CD4-positive, alpha-beta T cell treated with Interleukin-15 for 1 hour (primary cell): ENCODE measurements around the gene SLC7A6OS.

Source experiments
- DNase-seq: peaks from one replicate; pipeline ENCODE4 v3.0.0-alpha.2; 2020

The SLC7A6OS gene

GRCh38 chr16:68310774-68311511, at the start of gene SLC7A6OS, which contains the start of gene PRMT7:
SLC7A6OS (minus strand) TSS chr16:68310946; CDS start chr16:68310926, 20 bp downstream.
PRMT7 (plus strand) TSS chr16:68311019; CDS start chr16:68315980, 4,961 bp downstream.
- peak; percentile 92 for DNase-seq

GRCh38 chr16:68359398-68360191, 48.8 kb upstream of the SLC7A6OS start:
- no peak for DNase-seq

- DNase-seq: no peak
Measured at GRCh38 chr16:68358951-68359350, 48.2 kb upstream of the SLC7A6OS start.

GRCh38 chr16:68357923-68358322, 47.2 kb upstream of the SLC7A6OS start:
- no peak for DNase-seq

GRCh38 chr16:68357521-68357922, 46.8 kb upstream of the SLC7A6OS start:
- no peak for DNase-seq

GRCh38 chr16:68356919-68357286, 46.2 kb upstream of the SLC7A6OS start:
- DNase-seq: no peak

DNA sequence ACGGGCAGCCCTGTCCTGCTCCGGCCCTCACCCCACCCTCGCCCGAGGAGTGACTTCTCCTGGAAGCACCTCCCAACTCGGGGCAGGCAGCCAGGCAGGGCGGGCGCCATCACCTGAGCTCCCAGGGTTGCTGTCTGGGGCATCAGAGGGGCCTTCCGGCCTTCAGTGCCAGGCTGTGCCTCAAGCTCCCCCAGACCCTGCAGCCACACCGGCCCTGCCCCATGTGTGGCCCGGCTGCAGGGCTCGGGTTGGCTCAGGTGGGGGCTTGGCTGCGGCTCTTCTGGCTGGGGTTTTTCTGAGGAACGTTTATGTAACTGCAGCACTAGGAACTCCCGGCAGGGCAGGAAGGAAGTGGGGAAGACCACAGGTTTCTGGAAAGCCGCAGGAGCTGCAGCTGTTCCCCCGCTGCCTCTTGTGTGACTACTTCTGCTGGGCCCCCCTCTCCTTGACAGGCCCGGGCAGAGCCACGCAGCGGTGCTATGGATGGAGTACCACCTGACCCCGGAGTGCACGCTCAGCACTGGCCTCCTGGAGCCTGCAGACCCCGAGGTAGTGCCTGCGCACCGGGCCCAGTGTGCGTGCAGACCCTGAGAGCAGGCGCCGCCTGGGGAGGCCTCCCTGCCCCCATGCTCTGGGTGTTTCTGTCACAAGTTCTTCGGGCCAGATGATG, 45.6 kb upstream of the SLC7A6OS start:
- peak; percentile 79 for DNase-seq

DNA sequence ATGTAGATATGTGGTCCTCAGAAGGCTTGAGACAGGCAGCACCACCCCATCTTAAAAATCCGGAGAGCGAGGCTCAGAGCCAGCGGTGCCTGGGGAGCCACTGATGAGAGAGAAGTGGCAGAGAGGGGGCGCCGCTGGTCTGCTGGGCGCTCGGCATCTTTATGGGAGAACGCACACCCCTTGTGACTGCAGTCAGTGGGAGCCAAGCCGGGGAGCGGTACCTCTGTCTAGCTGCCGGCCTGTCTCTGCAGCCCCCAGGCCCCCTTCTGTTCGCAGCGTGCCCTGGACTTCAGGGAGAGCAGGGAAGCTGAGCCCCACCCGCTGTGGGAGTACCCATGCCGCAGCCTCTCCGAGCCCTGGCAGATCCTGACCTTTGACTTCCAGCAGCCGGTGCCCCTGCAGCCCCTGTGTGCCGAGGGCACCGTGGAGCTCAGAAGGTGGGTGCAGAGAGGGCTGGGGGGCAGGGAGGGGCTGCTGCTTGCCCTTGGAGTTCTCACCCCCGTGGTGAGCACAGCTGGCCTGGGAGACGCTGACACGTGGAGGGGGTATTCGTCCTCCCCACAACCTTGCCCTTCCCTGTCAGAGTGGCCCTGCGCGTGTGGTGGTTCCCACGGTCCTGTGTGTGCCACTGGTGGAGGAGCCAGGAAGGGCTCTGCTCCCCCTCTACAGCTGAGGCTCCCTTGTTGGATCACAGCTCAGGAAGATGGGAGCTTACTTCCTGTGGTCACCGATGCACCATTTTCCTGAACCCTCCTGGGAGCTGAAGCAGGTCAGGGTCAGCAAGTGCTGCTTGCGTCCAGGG, 44.9 kb upstream of the SLC7A6OS start:
- no peak for DNase-seq

DNA sequence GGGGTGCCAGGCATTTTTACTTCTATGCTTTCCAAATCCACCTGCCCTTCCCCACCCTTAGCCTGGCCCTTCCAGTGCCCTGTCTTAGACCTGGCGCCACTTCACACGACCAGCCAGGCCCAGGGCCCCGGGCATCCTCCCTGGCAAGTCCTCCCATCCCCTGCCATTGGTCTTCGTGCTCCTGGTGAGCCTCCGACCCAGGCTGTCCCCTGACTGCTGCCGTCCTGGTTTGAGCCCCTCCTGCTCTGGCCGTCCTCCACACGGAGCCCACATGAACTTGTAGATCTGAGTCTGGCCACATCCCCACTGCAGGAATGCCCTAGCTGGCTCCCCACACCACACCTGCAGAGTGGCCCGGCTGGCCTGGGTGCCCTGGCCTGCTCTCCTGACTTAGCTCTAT, 44.1 kb upstream of the SLC7A6OS start:
- DNase-seq: no peak

GRCh38 chr16:68353366-68353765, 42.6 kb upstream of the SLC7A6OS start:
- DNase-seq: no peak

DNA sequence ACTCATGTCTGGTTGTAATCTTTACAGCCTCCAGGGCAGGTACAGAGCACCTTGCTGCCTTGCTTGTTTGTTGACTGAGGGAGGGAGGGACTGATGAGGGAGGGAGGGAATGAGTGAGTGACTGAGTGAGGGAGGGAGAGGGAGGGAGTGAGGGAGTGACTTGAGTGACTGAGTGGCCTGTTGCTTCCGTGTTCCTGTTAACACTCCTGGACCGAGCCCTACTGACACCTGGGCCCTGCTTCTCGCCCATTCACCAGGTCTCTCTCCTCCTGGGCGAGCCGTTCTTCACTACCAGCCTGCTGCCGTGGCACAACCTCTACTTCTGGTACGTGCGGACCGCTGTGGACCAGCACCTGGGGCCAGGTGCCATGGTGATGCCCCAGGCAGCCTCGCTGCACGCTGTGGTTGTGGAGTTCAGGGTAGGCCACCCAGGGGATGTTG, 41.3 kb upstream of the SLC7A6OS start:
- DNase-seq: no peak

DNA sequence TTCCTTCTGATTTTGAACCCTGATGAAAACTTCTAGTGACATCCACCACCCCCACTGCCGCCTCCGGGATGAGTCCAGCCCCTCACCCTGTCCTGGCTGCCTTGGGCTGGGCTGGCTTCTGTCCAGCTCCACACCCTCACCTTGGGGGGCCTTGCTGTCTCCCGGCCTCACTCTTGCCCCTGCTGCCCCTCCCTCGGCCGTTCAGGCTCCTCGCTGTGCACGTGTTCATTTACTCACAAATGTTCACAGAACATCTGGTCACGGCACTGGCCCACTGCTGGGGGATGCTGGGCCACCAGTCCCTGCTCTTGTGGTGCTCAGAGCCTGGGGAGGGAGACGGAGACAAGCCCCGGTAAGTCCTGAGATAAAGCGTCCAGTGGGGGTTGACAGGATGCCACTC, 40.7 kb upstream of the SLC7A6OS start:
- DNase-seq: no peak

DNA sequence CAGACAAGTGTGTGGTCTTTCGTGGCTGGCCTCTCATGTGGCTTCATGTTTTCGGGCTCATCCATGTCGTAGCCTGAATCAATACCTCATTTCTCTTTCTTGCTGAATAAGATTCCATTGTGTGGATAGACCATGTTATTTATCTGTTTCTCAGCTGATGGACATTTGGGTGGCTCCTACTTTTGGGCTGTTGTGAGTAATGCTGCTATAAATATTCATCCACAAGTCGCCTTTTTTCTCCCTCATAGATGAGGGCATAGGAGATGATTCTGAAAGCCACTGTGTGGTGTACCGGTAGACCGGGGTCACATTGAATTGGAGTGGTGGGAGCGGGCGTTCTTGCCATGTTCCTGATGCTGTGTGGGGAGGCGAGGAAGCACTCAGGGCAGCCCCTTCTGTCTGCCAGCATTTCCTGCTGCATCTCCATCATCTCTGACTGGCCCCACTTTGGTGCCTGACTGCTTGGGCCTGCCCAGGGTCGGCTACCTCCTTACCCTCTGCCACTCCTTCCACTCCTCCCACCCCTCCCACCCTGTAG, 40.1 kb upstream of the SLC7A6OS start:
- DNase-seq: no peak

DNA sequence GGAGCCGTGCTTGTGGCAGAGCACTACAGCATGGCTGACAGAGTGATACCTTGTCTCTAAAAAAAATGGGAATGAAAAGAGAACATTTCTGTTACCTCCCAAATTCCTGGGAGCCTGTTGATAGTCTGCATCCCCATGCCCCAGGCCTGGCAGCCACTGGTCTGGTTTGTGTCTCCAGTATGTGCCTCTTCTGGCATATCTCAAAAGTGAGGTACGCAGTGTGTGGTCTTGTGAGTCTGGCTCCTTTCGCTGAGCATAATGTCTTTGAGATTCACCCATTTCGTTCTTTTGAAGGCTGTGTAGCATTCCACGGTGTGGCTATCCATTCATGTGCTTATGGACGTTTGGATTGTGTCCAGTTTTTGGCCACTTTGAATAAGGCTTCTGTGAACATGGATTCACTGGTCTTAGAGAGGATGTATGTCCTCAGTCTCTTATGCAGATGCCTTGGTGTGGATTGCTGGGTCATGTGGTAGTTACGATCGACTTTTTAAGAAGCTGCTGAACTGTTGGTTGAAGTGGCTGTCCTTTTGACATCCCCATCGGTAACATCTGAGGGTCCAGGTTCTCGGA, 39.2 kb upstream of the SLC7A6OS start:
- no peak for DNase-seq

- no peak for DNase-seq
Measured at GRCh38 chr16:68348639-68349445, 38.1 kb upstream of the SLC7A6OS start.

DNA sequence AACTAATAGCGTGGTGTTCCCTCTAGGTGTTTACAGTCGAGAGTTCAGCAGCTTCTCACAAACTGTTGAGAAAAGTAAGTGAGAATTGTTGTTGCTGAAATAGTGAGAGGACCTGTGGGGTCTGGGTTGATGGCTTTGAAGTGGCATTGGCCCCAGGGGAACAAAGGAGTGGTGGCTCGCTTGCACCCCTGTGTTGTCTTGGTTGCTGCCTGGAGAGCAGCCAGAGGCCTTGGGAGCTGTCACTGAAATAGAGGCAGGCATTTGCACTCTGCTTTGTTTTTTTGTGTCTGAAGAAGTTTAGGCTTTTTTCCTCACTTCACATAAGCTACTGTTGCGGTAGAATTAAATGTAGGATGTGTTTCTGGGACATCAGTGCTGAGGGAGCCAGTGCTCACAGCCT, 36.9 kb upstream of the SLC7A6OS start:
- DNase-seq: no peak

DNA sequence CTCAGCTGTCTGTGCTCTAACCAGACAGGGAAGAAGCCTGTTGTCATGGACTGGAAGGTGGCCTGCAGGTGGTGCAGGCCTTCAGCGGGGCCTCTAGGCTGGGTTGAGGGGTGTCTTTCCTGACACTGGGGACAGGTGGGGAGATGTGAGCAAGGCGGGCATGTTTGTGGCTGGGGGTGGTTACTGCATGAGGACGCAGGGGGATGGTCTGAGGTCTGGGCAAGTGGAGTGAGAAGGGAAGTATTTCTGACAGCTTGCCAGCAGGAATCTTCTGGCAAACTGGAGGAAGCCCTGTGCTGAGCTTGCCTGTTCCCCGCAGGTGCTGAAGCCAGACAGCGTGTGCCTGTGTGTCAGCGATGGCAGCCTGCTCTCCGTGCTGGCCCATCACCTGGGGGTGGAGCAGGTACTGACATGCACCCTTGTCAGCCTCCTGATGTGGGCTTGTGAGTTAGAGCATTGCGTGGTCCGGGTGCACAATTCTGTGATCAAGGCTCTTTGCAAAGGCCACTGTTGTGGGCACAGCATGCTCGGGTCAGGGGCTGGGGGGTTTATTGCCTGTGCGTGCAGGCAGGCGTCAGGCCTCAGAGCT, 36.2 kb upstream of the SLC7A6OS start:
- no peak for DNase-seq

DNA sequence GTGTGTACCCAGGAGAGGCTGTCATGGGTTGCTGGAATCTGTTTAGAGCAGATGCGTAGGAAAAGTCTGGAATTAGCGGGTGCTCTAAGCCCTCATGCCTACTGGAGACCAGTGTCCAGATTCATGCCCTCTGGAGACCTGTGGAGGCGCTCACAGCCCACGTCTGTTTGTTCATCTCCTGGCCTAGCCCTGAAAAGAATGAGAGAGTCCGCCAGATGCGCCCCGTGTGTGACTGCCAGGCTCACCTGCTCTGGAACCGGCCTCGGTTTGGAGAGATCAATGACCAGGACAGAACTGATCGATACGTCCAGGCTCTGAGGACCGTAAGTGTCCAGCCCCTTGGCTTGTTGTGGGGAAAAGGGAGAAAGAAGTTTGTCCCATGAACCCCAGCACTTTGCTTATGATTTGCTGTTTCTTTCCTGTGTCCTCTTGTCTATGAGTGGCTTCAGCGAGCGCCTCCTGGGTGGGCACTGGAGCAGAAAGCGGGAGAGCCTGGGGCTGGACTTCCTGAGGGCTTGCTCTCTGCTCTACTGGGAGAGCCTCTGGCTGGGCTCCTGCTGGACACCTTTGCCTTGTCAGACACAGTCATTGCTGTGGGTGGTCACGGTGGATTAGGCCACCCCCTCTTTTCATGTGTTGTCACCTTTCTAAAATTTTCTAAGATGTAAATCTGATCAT, 35.4 kb upstream of the SLC7A6OS start:
- DNase-seq: no peak

DNA sequence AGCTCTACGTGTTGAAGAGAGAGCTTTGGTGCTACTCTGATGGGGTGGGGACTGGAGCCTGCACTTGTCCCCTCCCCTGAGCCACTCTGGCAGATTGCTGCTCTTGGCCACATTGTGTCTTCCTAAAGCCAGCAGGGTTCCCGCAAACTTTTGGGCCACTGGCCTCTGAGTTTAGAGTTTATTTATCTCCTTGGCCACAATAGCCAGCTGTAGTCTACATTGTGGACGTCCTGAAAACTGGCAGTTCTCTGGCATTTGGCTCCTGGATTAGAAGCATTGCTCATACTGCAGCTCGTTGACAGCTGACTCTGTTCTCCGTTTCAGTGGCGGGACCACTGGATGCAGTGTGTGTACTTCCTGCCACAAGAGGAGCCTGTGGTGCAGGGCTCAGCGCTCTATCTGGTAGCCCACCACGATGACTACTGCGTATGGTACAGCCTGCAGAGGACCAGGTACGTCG, 34.6 kb upstream of the SLC7A6OS start:
- DNase-seq: no peak

GRCh38 chr16:68344252-68344651, 33.5 kb upstream of the SLC7A6OS start:
- DNase-seq: no peak
